ENCODE results near the gene CUBN. TPM values are rescaled to one million over a fixed set of nuclear protein-coding genes. Genes with fewer than 3 reads are reported as not detected.

Gene CUBN
- total RNA-seq, 2 experiments from 2014 or later: 3.2 to 3.7 TPM

- no peak overlapping the region for H3K27ac Mint-ChIP-seq
- ATAC-seq (ENCODE audit: low read depth) (no peak), DNase-seq (no peak)
- POLR2A ChIA-PET: no interaction called here
- peaks cover 1% of the 10 kb centered on the region for H3K9me3 Mint-ChIP-seq
- peaks cover 15% of the 10 kb centered on the region for H3K36me3 Mint-ChIP-seq
- peaks cover 17% of the 10 kb centered on the region for H3K4me1 Mint-ChIP-seq
- H3K27me3 Mint-ChIP-seq: no peaks in the 10 kb centered on the region
- H3K4me3 Mint-ChIP-seq: no peak overlapping the region
Observed at GRCh38 chr10:17066000-17066399, 63.6 kb downstream of the CUBN start.

- Mint-ChIP-seq H3K9me3 (peaks cover 1% of the 10 kb centered on the region), H3K27ac (no peak overlapping the region), H3K4me1 (peaks cover 17% of the 10 kb centered on the region), H3K4me3 (no peak overlapping the region), H3K36me3 (peaks cover 14% of the 10 kb centered on the region), H3K27me3 (no peaks in the 10 kb centered on the region)
- ATAC-seq (ENCODE audit: low read depth) (no peak), DNase-seq (no peak)
- POLR2A ChIA-PET: no interaction called here
Observed at GRCh38 chr10:17065273-17065672, 64.3 kb downstream of the CUBN start.

GRCh38 chr10:17064435-17064834 lies 65.2 kb downstream of the CUBN start:
- H3K4me3 Mint-ChIP-seq: no peak overlapping the region
- H3K27ac Mint-ChIP-seq: no peak overlapping the region
- no peaks in the 10 kb centered on the region for H3K27me3 Mint-ChIP-seq
- H3K9me3 Mint-ChIP-seq: peaks cover 1% of the 10 kb centered on the region
- peaks cover 14% of the 10 kb centered on the region for H3K36me3 Mint-ChIP-seq
- H3K4me1 Mint-ChIP-seq: peaks cover 17% of the 10 kb centered on the region
- no peak for ATAC-seq (ENCODE audit: low read depth)
- POLR2A ChIA-PET: no interaction called here
- DNase-seq: no peak

- peaks cover 22% of the 10 kb centered on the region for H3K4me1 Mint-ChIP-seq
- POLR2A ChIA-PET: no interaction called here
- H3K27ac Mint-ChIP-seq: no peak overlapping the region
- no peaks in the 10 kb centered on the region for H3K9me3 Mint-ChIP-seq
- no peak overlapping the region for H3K4me3 Mint-ChIP-seq
- no peaks in the 10 kb centered on the region for H3K27me3 Mint-ChIP-seq
- H3K36me3 Mint-ChIP-seq: peaks cover 14% of the 10 kb centered on the region
- no peak for ATAC-seq (ENCODE audit: low read depth)
- DNase-seq: no peak
Observed at GRCh38 chr10:17062955-17063484, 66.6 kb downstream of the CUBN start.

GRCh38 chr10:17062493-17062892 lies 67.1 kb downstream of the CUBN start:
- no peak overlapping the region for H3K4me3 Mint-ChIP-seq
- H3K4me1 Mint-ChIP-seq: peaks cover 16% of the 10 kb centered on the region
- POLR2A ChIA-PET: no interaction called here
- ATAC-seq (ENCODE audit: low read depth) (no peak), DNase-seq (no peak)
- H3K27ac Mint-ChIP-seq: no peak overlapping the region
- H3K27me3 Mint-ChIP-seq: no peaks in the 10 kb centered on the region
- peaks cover 12% of the 10 kb centered on the region for H3K36me3 Mint-ChIP-seq
- H3K9me3 Mint-ChIP-seq: no peaks in the 10 kb centered on the region

GRCh38 chr10:17062009-17062408 lies 67.6 kb downstream of the CUBN start:
- POLR2A ChIA-PET: interaction anchor here (0.5 kb wide), 1 partner anchor 145 kb away, joined by 3 read pairs; no protein-coding TSS in a partner anchor
- Mint-ChIP-seq H3K4me1 (peaks cover 13% of the 10 kb centered on the region), H3K9me3 (peaks cover 2% of the 10 kb centered on the region), H3K36me3 (peaks cover 11% of the 10 kb centered on the region), H3K27me3 (no peaks in the 10 kb centered on the region), H3K27ac (no peak overlapping the region), H3K4me3 (no peak overlapping the region)
- ATAC-seq (ENCODE audit: low read depth): no peak
- DNase-seq: no peak

- Mint-ChIP-seq H3K9me3 (peaks cover 2% of the 10 kb centered on the region), H3K27ac (no peak overlapping the region), H3K4me3 (no peak overlapping the region), H3K27me3 (no peaks in the 10 kb centered on the region), H3K36me3 (peaks cover 11% of the 10 kb centered on the region), H3K4me1 (peaks cover 9% of the 10 kb centered on the region)
- POLR2A ChIA-PET: no interaction called here
- ATAC-seq (ENCODE audit: low read depth) (no peak), DNase-seq (no peak)
Observed at GRCh38 chr10:17061418-17061817, 68.2 kb downstream of the CUBN start.

GRCh38 chr10:17060289-17060688 lies 69.3 kb downstream of the CUBN start:
- no peak for DNase-seq
- no peak for ATAC-seq (ENCODE audit: low read depth)
- H3K27ac Mint-ChIP-seq: no peak overlapping the region

GRCh38 chr10:17059197-17059688 lies 70.4 kb downstream of the CUBN start:
- Mint-ChIP-seq H3K4me1 (peaks cover 7% of the 10 kb centered on the region), H3K27ac (no peak overlapping the region), H3K36me3 (peaks cover 10% of the 10 kb centered on the region), H3K27me3 (no peaks in the 10 kb centered on the region), H3K4me3 (no peak overlapping the region), H3K9me3 (peaks cover 3% of the 10 kb centered on the region)
- no peak for ATAC-seq (ENCODE audit: low read depth)
- DNase-seq: no peak
- POLR2A ChIA-PET: no interaction called here

More at GRCh38 chr10:17060289-17060688, 69.3 kb downstream of the CUBN start:
- no peaks in the 10 kb centered on the region for H3K27me3 Mint-ChIP-seq
- peaks cover 10% of the 10 kb centered on the region for H3K36me3 Mint-ChIP-seq
- H3K9me3 Mint-ChIP-seq: peaks cover 2% of the 10 kb centered on the region
- POLR2A ChIA-PET: no interaction called here
- H3K4me3 Mint-ChIP-seq: no peak overlapping the region
- H3K4me1 Mint-ChIP-seq: peaks cover 7% of the 10 kb centered on the region

GRCh38 chr10:17058093-17058492 lies 71.5 kb downstream of the CUBN start:
- H3K27ac Mint-ChIP-seq: no peak overlapping the region
- DNase-seq: no peak
- H3K9me3 Mint-ChIP-seq: peaks cover 4% of the 10 kb centered on the region
- peaks cover 7% of the 10 kb centered on the region for H3K4me1 Mint-ChIP-seq
- POLR2A ChIA-PET: interaction anchor here (1.0 kb wide), 1 partner anchor 10 kb away, joined by 3 read pairs; no protein-coding TSS in a partner anchor
- H3K27me3 Mint-ChIP-seq: no peaks in the 10 kb centered on the region
- H3K4me3 Mint-ChIP-seq: no peak overlapping the region
- H3K36me3 Mint-ChIP-seq: peaks cover 9% of the 10 kb centered on the region
- no peak for ATAC-seq (ENCODE audit: low read depth)

- Mint-ChIP-seq H3K4me3 (no peak overlapping the region), H3K36me3 (peaks cover 12% of the 10 kb centered on the region), H3K4me1 (peaks cover 6% of the 10 kb centered on the region), H3K27ac (no peak overlapping the region), H3K9me3 (peaks cover 6% of the 10 kb centered on the region), H3K27me3 (no peaks in the 10 kb centered on the region)
- POLR2A ChIA-PET: interaction anchor here (1.0 kb wide), 1 partner anchor 9 kb away, joined by 3 read pairs; no protein-coding TSS in a partner anchor
- ATAC-seq (ENCODE audit: low read depth) (no peak), DNase-seq (no peak)
Observed at GRCh38 chr10:17056781-17057428, 72.7 kb downstream of the CUBN start.

GRCh38 chr10:17053513-17053912 lies 76.1 kb downstream of the CUBN start:
- Mint-ChIP-seq H3K27me3 (no peaks in the 10 kb centered on the region), H3K9me3 (peaks cover 14% of the 10 kb centered on the region), H3K4me3 (no peak overlapping the region), H3K36me3 (peaks cover 28% of the 10 kb centered on the region), H3K4me1 (peaks cover 2% of the 10 kb centered on the region), H3K27ac (no peak overlapping the region)
- POLR2A ChIA-PET: no interaction called here
- DNase-seq (no peak), ATAC-seq (ENCODE audit: low read depth) (no peak)

- POLR2A ChIA-PET: no interaction called here
- DNase-seq: no peak
- no peak for ATAC-seq (ENCODE audit: low read depth)
- Mint-ChIP-seq H3K27me3 (no peaks in the 10 kb centered on the region), H3K27ac (no peak overlapping the region), H3K4me3 (no peak overlapping the region), H3K9me3 (peaks cover 14% of the 10 kb centered on the region), H3K4me1 (no peaks in the 10 kb centered on the region), H3K36me3 (peaks cover 28% of the 10 kb centered on the region)
Observed at GRCh38 chr10:17053061-17053460, 76.5 kb downstream of the CUBN start.

GRCh38 chr10:17051851-17052250 lies 77.8 kb downstream of the CUBN start:
- Mint-ChIP-seq H3K27me3 (no peaks in the 10 kb centered on the region), H3K27ac (no peak overlapping the region), H3K4me3 (no peak overlapping the region), H3K9me3 (peaks cover 12% of the 10 kb centered on the region), H3K36me3 (peaks cover 23% of the 10 kb centered on the region), H3K4me1 (no peaks in the 10 kb centered on the region)
- ATAC-seq (ENCODE audit: low read depth) (no peak), DNase-seq (no peak)
- POLR2A ChIA-PET: no interaction called here
